Jurkat, Clone E6-1 (cell line): ENCODE results near the gene SLC10A4.

Experiments
- DNase-seq: peaks from one replicate; pipeline ENCODE4 v3.0.0-alpha.2; 2011; ENCODE audit warnings: low read depth, low spot score
- H3K4me3 ChIP-seq: 2 replicates; pipeline ENCODE4 v1.5.1; 2011; ENCODE audit warnings: mild to moderate bottlenecking, low read length, control low read depth, moderate library complexity

The SLC10A4 gene

DNA sequence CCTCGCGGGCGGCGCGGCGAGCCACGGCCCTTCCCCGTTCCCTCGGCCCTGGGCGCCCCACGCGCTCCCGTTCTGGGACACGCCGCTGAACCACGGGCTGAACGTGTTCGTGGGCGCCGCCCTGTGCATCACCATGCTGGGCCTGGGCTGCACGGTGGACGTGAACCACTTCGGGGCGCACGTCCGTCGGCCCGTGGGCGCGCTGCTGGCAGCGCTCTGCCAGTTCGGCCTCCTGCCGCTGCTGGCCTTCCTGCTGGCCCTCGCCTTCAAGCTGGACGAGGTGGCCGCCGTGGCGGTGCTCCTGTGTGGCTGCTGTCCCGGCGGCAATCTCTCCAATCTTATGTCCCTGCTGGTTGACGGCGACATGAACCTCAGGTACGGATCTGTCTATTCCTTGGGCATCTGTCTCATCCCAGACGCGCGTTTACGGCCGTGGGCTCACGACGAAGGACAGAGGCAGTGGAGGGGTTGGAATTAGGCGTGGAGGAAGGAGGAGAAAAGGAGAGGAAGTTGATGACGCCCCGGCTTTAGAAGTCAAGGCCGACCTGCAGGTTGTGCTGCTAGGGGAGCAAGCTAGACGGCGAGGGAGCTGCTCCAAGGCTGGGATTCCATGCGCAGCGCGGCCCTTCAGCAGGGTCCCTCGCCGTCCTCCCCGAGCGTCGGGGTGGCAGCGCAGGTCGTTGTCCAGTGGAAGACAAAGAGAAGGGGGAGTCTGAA lies 792 bp downstream of the SLC10A4 start:
- no peak overlapping the region for H3K4me3 ChIP-seq

DNA sequence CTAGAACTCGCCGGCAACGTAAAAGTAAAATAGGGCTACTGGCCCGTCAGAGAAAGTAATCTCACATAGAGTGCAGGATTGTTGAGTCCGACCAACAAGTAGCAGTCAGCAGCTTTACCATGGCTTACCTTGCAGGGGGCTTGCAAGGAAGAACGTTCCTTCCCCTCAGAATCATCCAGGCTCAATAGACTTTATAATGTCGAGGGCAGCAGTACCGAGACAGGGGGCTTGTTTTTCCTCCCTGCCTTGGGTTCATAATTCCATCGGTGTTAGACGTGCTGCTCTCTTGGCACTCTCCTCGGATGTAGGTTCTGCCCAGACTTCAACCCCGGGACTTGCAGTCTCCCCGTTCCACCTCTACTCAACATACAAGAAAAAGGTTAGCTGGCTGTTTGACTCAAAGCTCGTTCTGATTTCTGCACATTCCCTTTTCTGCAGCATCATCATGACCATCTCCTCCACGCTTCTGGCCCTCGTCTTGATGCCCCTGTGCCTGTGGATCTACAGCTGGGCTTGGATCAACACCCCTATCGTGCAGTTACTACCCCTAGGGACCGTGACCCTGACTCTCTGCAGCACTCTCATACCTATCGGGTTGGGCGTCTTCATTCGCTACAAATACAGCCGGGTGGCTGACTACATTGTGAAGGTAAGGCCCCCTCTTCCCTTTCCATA lies 1.5 kb downstream of the SLC10A4 start:
- H3K4me3 ChIP-seq: no peak overlapping the region
- DNase-seq: no peak

More for the DNA sequence above, 792 bp downstream of the SLC10A4 start:
- no peak for DNase-seq

DNA sequence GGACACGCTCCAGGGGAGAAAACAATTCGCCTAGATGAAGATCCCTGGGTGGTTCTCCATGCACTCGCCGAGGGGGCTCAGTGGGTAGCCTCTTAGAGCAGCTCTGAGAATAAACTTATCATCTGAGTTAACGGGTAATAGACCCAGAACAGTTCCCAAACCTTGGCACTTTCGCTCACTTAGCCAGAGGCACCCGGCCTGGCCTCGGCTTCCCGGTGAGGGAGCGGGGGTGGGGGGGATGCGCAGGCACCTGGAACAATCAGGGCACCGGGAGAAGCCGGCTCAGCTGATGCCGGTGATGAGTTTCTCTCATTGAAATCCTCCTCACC lies 6.5 kb downstream of the SLC10A4 start:
- no peak overlapping the region for H3K4me3 ChIP-seq

GRCh38 chr4:48490012-48490679 lies 7.0 kb downstream of the SLC10A4 start, which contains the start of gene ZAR1:
Gene ZAR1, plus strand, starts transcription at chr4:48490252. Its CDS starts 40 bp downstream, at chr4:48490292.
- DNase-seq: no peak
- no peak within 1 kb of the TSS for H3K4me3 ChIP-seq

More for the DNA sequence above, 6.5 kb downstream of the SLC10A4 start:
- DNase-seq: no peak

DNA sequence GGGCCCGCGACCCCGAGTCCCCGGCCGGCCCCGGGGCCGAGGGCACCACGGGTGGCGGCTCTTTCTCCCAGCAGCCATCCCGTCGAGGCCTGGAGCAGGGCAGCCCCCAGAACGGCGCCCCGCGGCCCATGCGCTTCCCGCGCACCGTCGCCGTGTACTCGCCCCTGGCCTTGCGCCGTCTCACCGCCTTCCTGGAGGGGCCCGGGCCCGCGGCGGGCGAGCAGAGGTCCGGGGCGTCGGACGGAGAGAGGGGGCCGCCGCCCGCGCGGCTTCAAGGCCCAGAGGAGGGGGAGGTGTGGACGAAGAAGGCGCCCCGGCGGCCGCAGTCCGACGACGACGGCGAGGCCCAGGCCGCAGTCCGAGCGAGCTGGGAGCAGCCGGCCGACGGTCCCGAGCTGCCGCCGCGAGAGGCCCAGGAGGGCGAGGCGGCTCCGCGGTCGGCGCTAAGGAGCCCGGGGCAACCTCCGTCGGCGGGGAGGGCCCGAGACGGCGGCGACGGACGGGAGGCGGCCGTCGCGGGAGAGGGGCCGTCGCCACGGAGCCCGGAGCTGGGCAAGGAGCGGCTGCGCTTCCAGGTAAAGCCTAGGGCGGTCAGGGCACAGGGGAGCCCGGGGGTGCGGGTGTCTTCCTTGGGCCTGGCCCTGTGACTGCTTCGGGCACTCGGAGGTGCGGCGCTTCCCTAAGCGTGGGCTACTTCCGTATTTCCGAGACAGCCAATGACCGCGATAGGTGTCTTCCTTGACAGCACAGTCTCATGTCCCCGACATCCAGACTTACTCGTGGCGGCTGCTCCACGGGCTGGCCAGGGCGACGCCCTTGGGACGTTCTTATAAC lies 7.8 kb downstream of the SLC10A4 start:
- no peak for DNase-seq
- H3K4me3 ChIP-seq: no peak overlapping the region

DNA sequence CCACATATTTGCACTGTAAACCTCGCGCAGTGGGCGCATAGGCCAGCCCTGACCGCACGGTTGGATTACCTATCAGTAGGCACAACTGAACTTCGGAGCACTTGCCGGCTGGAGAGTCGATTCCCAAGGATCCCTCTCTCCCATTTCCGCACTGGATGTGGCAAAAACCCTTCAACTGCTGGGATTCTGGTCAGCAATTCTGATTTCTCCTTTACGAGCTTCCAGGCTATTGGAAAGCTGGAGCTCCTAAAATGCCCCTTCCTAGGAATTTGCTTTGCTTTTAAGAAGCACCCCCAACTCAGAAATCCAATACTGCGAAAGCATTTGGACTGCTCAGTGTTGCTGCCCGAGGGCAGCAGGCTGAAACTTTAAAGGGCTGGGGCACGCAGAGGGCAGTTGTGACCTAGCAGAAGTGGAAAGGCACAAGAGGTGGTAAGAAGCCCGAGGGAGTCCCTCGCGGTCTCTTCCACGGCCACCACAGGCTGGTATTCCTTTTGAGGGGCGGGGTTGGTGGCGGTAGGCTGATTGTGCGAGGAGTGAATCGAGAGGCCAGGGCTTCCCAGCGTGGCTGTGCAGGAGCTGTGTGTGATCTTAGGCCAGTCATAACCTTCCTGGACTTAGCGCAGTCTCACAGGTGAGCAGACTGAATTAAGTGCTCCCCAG lies 8.5 kb downstream of the SLC10A4 start:
- DNase-seq: no peak
- H3K4me3 ChIP-seq: no peak overlapping the region

- no peak for DNase-seq
Measured at GRCh38 chr4:48493452-48494100, 10.4 kb downstream of the SLC10A4 start.

DNA sequence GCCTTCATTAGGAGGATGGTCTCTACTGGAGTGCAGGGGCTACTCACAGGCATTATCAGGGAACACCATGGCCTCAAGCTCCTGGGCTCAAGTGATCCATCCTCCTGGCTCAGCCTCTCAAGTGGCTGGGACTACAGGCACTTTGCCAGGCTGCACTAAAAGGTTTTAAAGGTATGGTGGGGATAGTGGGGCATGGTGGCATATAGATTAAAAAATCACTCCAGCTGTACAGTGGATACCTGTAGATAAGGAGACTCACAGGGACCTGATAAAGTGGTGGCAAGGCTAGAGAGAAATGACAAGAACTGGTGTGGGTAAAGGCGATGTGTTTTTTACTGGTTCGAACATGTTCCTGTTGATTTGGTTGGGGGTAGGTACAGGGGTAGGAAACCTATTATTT lies 12.8 kb downstream of the SLC10A4 start:
- no peak for DNase-seq
- no peak overlapping the region for H3K4me3 ChIP-seq

More at GRCh38 chr4:48493452-48494100, 10.4 kb downstream of the SLC10A4 start:
- no peak overlapping the region for H3K4me3 ChIP-seq

DNA sequence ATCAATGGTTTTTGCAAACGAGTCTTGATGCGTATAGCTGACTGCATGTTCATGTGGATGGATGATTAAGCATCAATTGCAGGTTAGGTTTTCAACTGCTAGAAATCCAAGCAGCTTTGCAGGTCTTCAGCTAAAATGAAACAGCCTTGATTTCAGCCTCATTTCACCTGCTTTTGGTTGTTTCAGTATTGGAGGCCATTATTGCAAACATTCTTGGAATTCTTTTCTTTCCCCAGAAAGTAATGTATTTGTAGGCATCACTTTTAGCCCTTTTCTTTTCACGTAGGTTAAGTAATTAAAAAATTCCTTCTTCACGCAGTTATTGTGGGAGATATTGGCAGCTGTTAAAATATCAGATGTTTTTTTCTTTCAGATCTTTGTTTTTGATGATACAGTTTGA lies 15.8 kb downstream of the SLC10A4 start:
- H3K4me3 ChIP-seq: no peak overlapping the region
- no peak for DNase-seq

DNA sequence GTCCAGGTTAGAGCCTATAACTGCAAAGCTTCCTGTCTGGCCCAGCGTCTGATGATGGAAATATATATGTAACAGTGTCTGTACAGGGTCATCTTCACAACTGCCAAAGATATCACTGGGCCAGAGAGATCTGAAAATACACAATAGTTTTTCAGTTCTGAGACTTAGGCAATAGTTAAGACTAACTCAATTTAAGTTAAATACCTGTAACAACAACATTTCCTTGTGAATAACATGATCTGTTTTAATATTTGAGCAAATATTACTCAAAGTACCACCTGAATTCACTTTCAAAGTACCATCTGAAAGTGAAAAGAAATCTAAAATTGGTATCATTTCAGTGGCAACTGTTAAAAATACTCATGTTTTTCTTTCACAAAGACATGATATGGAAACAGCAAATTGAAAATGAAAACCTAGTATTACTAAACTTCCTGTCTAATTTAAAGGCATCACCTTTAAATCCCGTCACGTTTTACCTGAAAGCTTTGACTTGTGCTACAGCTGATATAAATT lies 16.5 kb downstream of the SLC10A4 start:
- DNase-seq: no peak
- no peak overlapping the region for H3K4me3 ChIP-seq

- no peak for DNase-seq
- no peak overlapping the region for H3K4me3 ChIP-seq
Measured at GRCh38 chr4:48503233-48504025, 20.3 kb downstream of the SLC10A4 start.

- no peak for DNase-seq
- H3K4me3 ChIP-seq: no peak overlapping the region
Measured at GRCh38 chr4:48504026-48504330, 20.8 kb downstream of the SLC10A4 start.

GRCh38 chr4:48504352-48504751 lies 21.2 kb downstream of the SLC10A4 start:
- no peak overlapping the region for H3K4me3 ChIP-seq
- no peak for DNase-seq

- H3K4me3 ChIP-seq: no peak overlapping the region
- DNase-seq: no peak
Measured at GRCh38 chr4:48506716-48507115, 23.6 kb downstream of the SLC10A4 start.

GRCh38 chr4:48509543-48509942 lies 26.4 kb downstream of the SLC10A4 start:
- no peak overlapping the region for H3K4me3 ChIP-seq
- no peak for DNase-seq

GRCh38 chr4:48518143-48518542 lies 35.0 kb downstream of the SLC10A4 start:
- no peak for DNase-seq
- no peak overlapping the region for H3K4me3 ChIP-seq

DNA sequence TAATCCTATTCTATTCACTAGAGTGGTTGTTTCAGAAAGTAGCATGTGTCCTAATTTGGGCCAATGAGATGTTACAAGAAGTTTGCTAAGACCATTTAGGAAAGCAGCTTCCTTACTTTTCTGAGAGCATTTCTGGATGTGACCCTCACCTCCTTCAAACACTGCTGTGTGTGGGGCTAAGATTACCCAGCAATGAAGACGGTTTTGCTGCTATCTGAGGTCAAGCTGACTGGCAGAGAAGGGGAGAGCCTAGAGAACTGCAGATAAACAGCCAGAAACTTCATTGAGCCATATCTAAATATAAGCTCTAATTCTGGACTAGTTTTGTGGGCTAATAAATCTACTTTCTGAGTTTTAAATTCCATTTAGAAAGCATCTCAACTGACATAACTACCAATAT lies 43.3 kb downstream of the SLC10A4 start:
- DNase-seq: no peak
- no peak overlapping the region for H3K4me3 ChIP-seq

DNA sequence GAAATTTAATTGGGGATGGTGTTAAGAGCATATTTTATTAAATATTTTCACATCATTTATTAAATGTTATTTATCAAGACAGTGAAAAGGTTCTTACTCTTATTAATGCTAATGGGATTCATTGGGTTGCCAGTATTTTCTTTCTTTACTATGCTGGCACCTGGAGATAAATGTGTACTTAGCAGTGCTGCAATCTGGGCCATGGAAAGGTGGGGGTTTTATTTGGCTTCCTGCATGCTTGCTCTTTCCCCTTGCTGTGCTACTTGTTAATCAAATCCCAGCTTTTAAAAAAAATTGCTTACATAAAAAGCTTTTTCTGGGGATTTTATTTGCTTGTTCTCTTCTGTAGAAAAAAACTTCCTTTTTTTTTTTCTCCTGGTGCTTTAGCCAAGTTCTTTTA lies 55.2 kb downstream of the SLC10A4 start:
- H3K4me3 ChIP-seq: no peak overlapping the region
- no peak for DNase-seq
